HEK293 (cell line): ENCODE data around the gene SLC6A6.

Experiments used
- CTCF ChIP-seq: fragments of 450-650 bp; formaldehyde crosslinking; IDR thresholded peaks from 2 replicates; pipeline ENCODE4 v1.5.1; 2016; ENCODE audit warnings: missing biosample characterization, missing genetic modification characterization
- GLI4 ChIP-seq: fragments of 450-650 bp; formaldehyde crosslinking; IDR thresholded peaks from 2 replicates; pipeline ENCODE4 v1.5.1; 2016; ENCODE audit warnings: missing biosample characterization, missing genetic modification characterization
- REST ChIP-seq: fragments of 450-650 bp; formaldehyde crosslinking; IDR thresholded peaks from 2 replicates; pipeline ENCODE4 v1.5.1; 2016; ENCODE audit warnings: missing biosample characterization, missing genetic modification characterization
- ZNF704 ChIP-seq: fragments of 450-650 bp; formaldehyde crosslinking; IDR thresholded peaks from 2 replicates; pipeline ENCODE4 v1.5.1; 2016; ENCODE audit warnings: missing biosample characterization, missing genetic modification characterization
- ZSCAN30 ChIP-seq: fragments of 450-650 bp; IDR thresholded peaks from 2 replicates; pipeline ENCODE4 v1.5.1; 2018; ENCODE audit warnings: missing biosample characterization, mild to moderate bottlenecking, missing genetic modification characterization, moderate library complexity

- no peak for TF ChIP-seq CTCF
- TF ChIP-seq ZNF704, result no peak
- TF ChIP-seq GLI4 (tag by site-specific recombination), result no peak
- TF ChIP-seq REST (tag by site-specific recombination), result no peak
- TF ChIP-seq ZSCAN30 (tag by site-specific recombination), result no peak
Observed at GRCh38 chr3:14403619-14404155, 1.3 kb downstream of the SLC6A6 start.
